ENCODE results near the gene HDAC4. TPM values are rescaled to one million over a fixed set of nuclear protein-coding genes. Genes with fewer than 3 reads are reported as not detected.

HDAC4 gene
- total RNA-seq, 4 donors from 2014 or later = 24.8 to 82.9 (median 41.3) TPM

DNA sequence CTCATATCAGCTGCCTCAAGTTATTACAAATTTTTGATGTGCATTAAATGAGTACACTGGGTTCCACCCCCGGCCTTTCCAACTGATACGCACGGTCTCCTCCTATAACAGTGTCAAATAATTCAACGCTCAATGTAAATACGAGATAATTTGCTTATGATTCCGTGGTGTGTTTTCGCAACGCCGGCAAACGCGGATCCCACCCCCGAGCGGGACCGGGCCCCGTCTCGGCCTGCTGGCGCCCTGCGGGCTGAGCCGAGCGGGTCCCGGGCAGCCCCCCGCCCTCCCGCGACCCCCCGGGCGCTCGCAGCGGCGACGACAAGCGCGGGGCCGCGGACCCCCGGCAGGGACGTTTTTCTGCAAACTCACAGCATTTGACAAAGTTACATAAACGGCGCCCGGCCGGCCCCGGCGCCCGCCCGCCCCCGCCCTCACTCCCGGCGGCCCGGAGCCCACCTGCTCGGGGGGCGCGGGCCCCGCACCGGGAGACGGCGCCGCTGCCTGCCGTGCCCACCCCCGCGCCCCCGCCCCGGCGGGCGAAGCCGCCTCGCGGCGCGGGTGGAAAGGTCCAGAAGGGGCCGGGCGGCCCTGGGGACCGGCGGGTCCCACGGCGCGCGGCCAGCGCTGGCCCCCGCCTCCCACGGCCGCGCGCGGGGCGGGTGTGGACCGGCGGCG is 762 bp downstream of the HDAC4 start:
- TF ChIP-seq, protein P1, sequence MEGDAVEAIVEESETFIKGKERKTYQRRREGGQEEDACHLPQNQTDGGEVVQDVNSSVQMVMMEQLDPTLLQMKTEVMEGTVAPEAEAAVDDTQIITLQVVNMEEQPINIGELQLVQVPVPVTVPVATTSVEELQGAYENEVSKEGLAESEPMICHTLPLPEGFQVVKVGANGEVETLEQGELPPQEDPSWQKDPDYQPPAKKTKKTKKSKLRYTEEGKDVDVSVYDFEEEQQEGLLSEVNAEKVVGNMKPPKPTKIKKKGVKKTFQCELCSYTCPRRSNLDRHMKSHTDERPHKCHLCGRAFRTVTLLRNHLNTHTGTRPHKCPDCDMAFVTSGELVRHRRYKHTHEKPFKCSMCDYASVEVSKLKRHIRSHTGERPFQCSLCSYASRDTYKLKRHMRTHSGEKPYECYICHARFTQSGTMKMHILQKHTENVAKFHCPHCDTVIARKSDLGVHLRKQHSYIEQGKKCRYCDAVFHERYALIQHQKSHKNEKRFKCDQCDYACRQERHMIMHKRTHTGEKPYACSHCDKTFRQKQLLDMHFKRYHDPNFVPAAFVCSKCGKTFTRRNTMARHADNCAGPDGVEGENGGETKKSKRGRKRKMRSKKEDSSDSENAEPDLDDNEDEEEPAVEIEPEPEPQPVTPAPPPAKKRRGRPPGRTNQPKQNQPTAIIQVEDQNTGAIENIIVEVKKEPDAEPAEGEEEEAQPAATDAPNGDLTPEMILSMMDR (IDR thresholded peaks at IDR 0.05; ENCODE audit: low read depth) = no peak

DNA sequence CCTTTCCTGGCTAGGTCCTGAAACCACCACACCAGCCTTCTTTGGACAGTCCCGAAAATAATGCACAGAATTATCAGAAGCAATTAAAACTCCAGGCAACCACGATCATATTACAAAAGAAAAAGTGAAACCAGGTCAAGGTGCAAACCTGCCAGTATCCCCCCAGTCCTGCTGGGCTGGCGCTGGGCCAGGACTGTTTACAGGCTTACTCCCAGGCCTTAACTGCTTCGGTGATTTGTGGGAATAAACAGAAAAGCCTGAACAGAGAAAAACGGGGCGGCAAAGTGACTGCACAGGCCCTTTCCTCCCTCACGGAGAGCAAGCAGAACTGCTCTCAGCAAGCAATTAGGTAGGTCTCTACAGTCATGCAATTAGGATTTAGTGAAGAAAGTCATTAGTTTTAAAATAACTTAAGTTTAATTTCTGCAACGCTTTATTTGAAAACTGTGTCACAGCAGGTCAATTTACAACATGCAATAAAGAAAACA is 1.3 kb downstream of the HDAC4 start:
- TF ChIP-seq, protein P1 (IDR thresholded peaks at IDR 0.05; ENCODE audit: low read depth) = no peak

DNA sequence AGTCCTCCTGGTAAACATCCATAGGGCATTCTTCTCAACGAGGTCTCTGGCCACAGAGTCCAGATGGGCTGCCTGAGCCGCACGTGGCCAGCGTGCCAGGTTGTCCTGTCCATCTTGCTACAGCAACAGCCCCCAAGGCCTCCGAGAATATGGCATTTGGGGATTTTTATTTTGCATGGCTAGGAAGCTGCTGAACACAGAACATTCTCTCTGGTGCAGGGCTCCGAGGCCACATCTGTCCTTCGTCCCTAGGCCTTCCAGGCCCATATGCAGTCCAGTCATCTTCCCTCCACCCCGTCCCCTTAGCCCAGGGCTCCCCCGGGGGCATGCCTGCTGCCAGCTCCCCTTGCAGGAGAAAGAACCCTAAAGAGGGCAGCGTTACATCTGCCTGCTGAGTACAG is 2.3 kb downstream of the HDAC4 start:
- TF ChIP-seq, protein P1 (IDR thresholded peaks at IDR 0.05; ENCODE audit: low read depth) = no peak

DNA sequence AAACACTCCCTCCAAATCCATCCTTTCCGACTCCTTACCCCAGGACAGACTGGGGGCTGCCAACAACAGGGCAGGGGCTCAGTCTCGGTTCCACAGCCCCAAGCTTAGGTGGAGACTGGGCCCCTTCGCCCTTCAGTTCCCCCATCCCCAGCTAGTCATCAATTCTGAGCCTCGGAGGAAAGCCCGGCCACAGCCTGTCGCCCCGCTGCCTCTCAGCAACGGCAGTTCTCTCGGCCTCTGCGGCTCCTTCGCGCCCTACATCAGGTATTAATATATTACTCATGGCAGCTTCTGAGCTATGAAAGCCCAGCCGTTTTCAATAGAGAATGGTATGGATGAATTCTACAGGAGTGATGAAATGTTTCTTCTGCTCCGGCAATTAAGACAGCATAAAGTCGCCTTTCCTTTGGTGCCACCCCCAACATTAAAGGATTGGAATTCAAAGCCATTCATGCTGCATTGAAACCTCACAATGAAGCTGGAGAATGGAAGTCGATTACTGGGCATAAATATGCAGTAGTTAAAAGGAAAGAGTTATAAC is 2.8 kb downstream of the HDAC4 start:
- TF ChIP-seq, protein P1 (IDR thresholded peaks at IDR 0.05; ENCODE audit: low read depth) = no peak

DNA sequence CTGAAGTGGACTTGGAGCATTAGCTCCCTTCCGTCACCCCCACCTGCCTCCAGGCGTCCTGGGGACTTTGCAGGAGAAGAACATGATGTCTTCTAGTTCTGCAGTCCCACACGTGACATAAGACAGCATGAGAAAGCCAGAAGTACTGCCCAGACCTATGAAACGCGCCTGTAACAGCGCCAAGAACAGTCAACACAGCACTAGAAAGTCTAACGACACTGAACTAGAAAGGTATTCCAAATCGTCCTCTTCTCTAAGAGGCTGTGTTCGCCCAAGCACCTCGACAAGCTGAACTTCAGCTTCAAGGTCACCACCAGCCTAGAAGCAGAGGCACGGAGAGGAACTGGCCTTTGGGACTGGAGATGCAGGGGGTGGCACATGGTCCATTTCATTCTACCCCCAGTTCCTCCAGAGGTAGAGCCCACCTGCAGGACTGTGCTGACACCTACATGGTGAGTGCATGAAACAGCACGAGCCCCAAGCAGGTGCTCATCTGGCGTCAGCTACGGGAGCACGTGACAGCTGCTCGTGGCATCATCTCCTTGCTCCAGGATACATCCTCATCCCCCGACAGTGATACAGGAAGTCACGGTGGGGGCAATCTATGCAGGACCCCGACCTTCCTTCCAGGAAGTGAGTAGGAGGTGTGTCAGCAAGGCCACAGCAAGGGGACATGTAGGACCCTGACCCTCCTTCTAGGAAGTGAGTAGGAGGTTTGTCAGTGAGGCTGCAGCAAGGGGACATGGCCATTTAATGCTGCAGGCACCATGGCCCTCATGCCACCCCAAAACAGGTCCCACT is 3.7 kb downstream of the HDAC4 start:
- TF ChIP-seq, protein P1 (IDR thresholded peaks at IDR 0.05; ENCODE audit: low read depth) = no peak

DNA sequence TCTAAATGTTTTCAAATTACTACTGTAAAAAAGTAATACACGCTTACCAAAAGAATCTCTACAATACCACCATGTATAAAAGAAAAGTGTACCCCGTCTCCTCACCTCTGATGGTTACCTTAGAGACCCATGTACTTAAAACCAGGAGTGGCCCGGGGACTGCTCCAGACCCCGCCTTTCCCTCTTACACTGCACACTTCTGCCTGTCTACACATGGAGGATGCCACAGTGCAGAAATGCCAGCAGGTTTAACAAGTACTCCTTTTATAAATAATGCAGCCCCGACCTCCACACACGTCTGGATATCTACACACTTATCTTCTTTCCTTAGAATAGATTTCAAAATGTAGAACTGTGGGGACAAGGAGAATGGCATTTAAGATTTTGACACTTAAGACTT is 5.3 kb downstream of the HDAC4 start:
- TF ChIP-seq, protein P1 (IDR thresholded peaks at IDR 0.05; ENCODE audit: low read depth) = no peak

DNA sequence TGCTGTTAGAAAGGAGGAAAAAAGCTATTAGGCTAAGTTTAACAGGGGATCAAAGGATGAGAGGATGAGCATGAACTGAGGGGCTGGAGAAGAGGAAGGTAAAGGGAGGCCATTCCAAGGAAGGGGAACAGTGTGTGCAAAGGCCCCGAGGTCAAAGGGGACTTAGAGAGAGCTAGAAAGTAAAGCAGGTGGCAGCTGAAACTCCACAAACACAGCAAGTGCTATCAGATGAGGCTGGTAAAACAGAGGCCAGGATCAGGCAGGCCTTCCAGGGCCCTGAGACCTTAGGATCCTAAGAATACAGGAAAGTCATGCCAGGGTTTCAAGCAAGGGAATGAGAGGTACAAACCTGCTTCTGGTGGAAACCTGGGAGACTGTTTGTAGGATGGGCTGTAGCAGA is 5.8 kb downstream of the HDAC4 start:
- TF ChIP-seq, protein P1 (IDR thresholded peaks at IDR 0.05; ENCODE audit: low read depth) = no peak

All from subcutaneous adipose tissue (tissue), 4 donors.